Measurements from ENCODE around the gene SPRR1B. TPM values are rescaled to one million over a fixed set of nuclear protein-coding genes. Genes with fewer than 3 reads are reported as not detected.

SPRR1B gene
- total and polyA plus RNA-seq, 10 of the 15 experiments (the other 5 are each of a cell fraction or from before 2014, with no cell fraction given): not detected

DNA sequence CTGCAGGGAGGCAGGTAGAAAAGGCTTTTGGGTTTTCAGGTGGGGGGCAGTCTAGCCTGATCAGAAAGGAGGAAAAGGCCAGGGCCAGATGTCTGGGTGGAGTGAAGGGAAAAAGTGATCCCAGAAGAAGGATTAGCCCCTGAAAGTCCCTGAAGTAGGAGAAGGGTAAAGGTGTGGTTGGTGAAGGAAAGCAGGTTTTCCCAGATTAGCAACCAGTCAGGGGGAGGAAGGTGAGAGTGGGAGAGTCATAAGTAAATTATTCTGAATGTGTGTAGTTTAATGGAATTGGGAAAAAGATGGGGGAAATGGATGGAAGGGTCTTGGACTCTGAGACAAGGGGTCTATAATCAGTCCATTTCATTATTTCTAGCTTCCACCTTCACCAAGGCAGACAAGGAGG is 47.8 kb upstream of the SPRR1B start:
- ChIA-PET CTCF (interaction anchor here (1.6 kb wide), 1 partner anchor 209 kb away, joined by 3 read pairs; no protein-coding TSS in a partner anchor), POLR2A (no interaction called here), SMC1A (ENCODE audit: uncharacterized antibody, unreplicated experiment) (no interaction called here), RAD21 (ENCODE audit: unreplicated experiment) (no interaction called here)
- BruUV-seq (replicated peaks): no TSS peak
- intact Hi-C loops (cut with micrococcal nuclease; ENCODE audit: unreplicated experiment): no loop called here
- H3K4me1 ChIP-seq (ENCODE audit: control insufficient read depth, insufficient read depth, low read length): no peaks in the 10 kb centered on the region
- TF ChIP-seq CBX3 (IDR thresholded peaks at IDR 0.05; ENCODE audit: borderline replicate concordance, low read depth) (no peak), SREBF2 (IDR thresholded peaks at IDR 0.05; ENCODE audit: low read length) (no peak)
- no peak overlapping the region for H2AFZ ChIP-seq (ENCODE audit: control insufficient read depth, low read depth, low read length)
- H4K20me1 ChIP-seq (ENCODE audit: control insufficient read depth, insufficient read depth): no peaks in the 10 kb centered on the region; the same call in 1 of the 2 replicates
- ATAC-seq (no peak), FAIRE-seq (no peak), DNase-seq (ENCODE audit: low read depth, low spot score) (no peak)
- H3K9me3 ChIP-seq (replicated peaks; ENCODE audit: control insufficient read depth, insufficient read depth, low read length): no peaks in the 10 kb centered on the region
- no peak overlapping the region for H3K4me3 ChIP-seq
- H3K9ac ChIP-seq (ENCODE audit: control insufficient read depth, insufficient read depth, low read length): no peak overlapping the region
- H3K36me3 ChIP-seq (ENCODE audit: control insufficient read depth in 2 of 2, insufficient read depth in 2 of 2, low read length in 1 of 2): no peaks in the 10 kb centered on the region
- in situ Hi-C loops (cut with MboI): no loop called here
- H3K27me3 ChIP-seq (replicated peaks in 1 of 2; ENCODE audit: control insufficient read depth in 2 of 2, insufficient read depth in 2 of 2, low read length in 1 of 2): no peaks in the 10 kb centered on the region
- H3K27ac ChIP-seq (ENCODE audit: control insufficient read depth, insufficient read depth): no peak overlapping the region
- no peaks in the 10 kb centered on the region for H3K79me2 ChIP-seq (ENCODE audit: control insufficient read depth, insufficient read depth, low read length)
- H3K4me2 ChIP-seq (ENCODE audit: control insufficient read depth, insufficient read depth): no peak overlapping the region

DNA sequence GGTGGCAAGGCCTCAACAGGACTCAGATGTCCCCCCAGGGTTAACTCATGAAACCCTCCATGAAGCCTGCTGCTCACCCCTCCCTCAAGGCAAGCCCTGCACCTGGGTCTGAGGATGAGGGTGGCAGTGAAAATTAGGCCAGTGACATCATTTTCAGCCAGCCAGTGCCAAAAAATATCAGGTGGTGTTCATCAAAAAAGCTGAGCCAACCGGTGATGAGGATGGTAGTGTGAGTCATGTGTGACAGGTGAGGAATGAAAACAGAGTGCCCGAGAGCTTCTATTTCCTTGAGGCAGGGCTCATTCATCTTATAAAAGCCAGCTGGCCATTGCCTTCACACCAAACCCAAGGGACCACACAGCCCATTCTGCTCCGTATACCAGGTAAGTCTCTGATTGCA is 47.3 kb upstream of the SPRR1B start, which contains the start of gene SPRR1A:
Gene SPRR1A (plus strand): TSS at position 339 of the 400 bp plus-strand sequence. CDS start 1,150 bp downstream, outside the sequence.
- Histone ChIP-seq H4K20me1 (ENCODE audit: control insufficient read depth, insufficient read depth) (no peaks in the 10 kb centered on the region; the same call in 1 of the 2 replicates), H3K4me3 (no peak within 1 kb of the TSS), H3K4me1 (ENCODE audit: control insufficient read depth, insufficient read depth, low read length) (no peaks in the 10 kb centered on the region), H3K27me3 (replicated peaks in 1 of 2; ENCODE audit: control insufficient read depth in 2 of 2, insufficient read depth in 2 of 2, low read length in 1 of 2) (no peaks in the 10 kb centered on the region), H2AFZ (ENCODE audit: control insufficient read depth, low read depth, low read length) (no peak within 1 kb of the TSS), H3K79me2 (ENCODE audit: control insufficient read depth, insufficient read depth, low read length) (no peaks in the 10 kb centered on the region), H3K36me3 (ENCODE audit: control insufficient read depth in 2 of 2, insufficient read depth in 2 of 2, low read length in 1 of 2) (no peaks in the 10 kb centered on the region), H3K27ac (ENCODE audit: control insufficient read depth, insufficient read depth) (no peak within 1 kb of the TSS), H3K4me2 (ENCODE audit: control insufficient read depth, insufficient read depth) (no peak within 1 kb of the TSS), H3K9ac (ENCODE audit: control insufficient read depth, insufficient read depth, low read length) (no peak within 1 kb of the TSS), H3K9me3 (replicated peaks; ENCODE audit: control insufficient read depth, insufficient read depth, low read length) (no peaks in the 10 kb centered on the region)
- in situ Hi-C loops (cut with MboI): no loop called here
- 15% methylated on average over 3 of the region's 3 CpGs for WGBS (ENCODE audit: insufficient coverage, insufficient replicate concordance, low lambda C conversion rate, missing lambda C conversion rate)
- ChIA-PET POLR2A (no interaction called here), CTCF (interaction anchor here (1.6 kb wide), 1 partner anchor 209 kb away, joined by 3 read pairs; no protein-coding TSS in a partner anchor), SMC1A (ENCODE audit: uncharacterized antibody, unreplicated experiment) (no interaction called here), RAD21 (ENCODE audit: unreplicated experiment) (no interaction called here)
- FAIRE-seq: no peak
- BruUV-seq (replicated peaks): no TSS peak
- no peak for ATAC-seq
- no peak for DNase-seq (ENCODE audit: low read depth, low spot score)
- intact Hi-C loops (cut with micrococcal nuclease; ENCODE audit: unreplicated experiment): no loop called here
- TF ChIP-seq LARP7 (IDR thresholded peaks at IDR 0.05): no peak
- no peak for TF ChIP-seq YBX1 (IDR thresholded peaks at IDR 0.05)
- TF ChIP-seq BACH1 (IDR thresholded peaks at IDR 0.05; ENCODE audit: borderline replicate concordance): no peak
- no peak for TF ChIP-seq NKRF (conservative IDR thresholded peaks at IDR 0.05)
- TF ChIP-seq, protein P1, sequence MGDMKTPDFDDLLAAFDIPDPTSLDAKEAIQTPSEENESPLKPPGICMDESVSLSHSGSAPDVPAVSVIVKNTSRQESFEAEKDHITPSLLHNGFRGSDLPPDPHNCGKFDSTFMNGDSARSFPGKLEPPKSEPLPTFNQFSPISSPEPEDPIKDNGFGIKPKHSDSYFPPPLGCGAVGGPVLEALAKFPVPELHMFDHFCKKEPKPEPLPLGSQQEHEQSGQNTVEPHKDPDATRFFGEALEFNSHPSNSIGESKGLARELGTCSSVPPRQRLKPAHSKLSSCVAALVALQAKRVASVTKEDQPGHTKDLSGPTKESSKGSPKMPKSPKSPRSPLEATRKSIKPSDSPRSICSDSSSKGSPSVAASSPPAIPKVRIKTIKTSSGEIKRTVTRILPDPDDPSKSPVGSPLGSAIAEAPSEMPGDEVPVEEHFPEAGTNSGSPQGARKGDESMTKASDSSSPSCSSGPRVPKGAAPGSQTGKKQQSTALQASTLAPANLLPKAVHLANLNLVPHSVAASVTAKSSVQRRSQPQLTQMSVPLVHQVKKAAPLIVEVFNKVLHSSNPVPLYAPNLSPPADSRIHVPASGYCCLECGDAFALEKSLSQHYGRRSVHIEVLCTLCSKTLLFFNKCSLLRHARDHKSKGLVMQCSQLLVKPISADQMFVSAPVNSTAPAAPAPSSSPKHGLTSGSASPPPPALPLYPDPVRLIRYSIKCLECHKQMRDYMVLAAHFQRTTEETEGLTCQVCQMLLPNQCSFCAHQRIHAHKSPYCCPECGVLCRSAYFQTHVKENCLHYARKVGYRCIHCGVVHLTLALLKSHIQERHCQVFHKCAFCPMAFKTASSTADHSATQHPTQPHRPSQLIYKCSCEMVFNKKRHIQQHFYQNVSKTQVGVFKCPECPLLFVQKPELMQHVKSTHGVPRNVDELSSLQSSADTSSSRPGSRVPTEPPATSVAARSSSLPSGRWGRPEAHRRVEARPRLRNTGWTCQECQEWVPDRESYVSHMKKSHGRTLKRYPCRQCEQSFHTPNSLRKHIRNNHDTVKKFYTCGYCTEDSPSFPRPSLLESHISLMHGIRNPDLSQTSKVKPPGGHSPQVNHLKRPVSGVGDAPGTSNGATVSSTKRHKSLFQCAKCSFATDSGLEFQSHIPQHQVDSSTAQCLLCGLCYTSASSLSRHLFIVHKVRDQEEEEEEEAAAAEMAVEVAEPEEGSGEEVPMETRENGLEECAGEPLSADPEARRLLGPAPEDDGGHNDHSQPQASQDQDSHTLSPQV (IDR thresholded peaks at IDR 0.05): no peak
- no peak for TF ChIP-seq TCF7 (IDR thresholded peaks at IDR 0.05; ENCODE audit: borderline replicate concordance)
- no peak for TF ChIP-seq SREBF2 (IDR thresholded peaks at IDR 0.05; ENCODE audit: low read length)
- TF ChIP-seq, protein P2, sequence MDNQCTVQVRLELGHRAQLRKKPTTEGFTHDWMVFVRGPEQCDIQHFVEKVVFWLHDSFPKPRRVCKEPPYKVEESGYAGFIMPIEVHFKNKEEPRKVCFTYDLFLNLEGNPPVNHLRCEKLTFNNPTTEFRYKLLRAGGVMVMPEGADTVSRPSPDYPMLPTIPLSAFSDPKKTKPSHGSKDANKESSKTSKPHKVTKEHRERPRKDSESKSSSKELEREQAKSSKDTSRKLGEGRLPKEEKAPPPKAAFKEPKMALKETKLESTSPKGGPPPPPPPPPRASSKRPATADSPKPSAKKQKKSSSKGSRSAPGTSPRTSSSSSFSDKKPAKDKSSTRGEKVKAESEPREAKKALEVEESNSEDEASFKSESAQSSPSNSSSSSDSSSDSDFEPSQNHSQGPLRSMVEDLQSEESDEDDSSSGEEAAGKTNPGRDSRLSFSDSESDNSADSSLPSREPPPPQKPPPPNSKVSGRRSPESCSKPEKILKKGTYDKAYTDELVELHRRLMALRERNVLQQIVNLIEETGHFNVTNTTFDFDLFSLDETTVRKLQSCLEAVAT (IDR thresholded peaks at IDR 0.05): no peak
- no peak for TF ChIP-seq ZNF24 (IDR thresholded peaks at IDR 0.05)
